ENCODE results near the gene ITPKB.

Gene ITPKB

DNA sequence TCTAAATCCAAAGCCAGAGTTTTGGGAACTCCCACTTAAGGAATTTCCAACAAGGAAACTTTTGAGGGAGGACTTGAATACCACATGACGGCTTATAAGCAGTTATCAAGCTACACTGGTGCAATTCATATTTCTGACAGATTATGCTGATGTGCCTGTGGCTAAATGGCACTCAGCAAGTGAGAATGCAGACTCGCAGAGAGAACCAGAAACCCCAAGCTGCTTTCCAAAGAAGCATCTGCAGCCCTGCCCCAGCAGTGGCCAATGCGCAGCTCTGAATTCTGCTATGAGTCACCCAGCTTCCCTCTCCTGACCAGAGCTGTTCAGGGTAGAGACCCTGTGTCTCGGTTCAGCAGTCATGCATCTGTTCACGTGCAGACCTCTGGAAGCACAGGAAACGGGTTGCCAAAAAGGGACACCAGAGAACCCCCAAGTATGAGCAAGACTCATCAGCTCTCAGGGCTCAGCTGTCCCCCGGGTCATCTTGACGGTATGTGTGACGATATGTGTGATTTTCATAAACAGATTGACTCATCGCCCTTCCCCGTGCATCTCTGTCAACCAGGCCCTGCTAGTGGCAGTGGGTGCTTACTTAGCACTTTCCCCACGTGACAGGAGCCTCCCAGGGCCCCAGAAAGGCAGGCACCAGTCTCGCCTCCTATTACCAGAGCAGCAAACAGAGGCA lies 76.3 kb downstream of the ITPKB start:
- H3K79me2 ChIP-seq (ENCODE audit: insufficient read depth, low read length), result no peaks in the 10 kb centered on the region
- TF ChIP-seq, protein P1, sequence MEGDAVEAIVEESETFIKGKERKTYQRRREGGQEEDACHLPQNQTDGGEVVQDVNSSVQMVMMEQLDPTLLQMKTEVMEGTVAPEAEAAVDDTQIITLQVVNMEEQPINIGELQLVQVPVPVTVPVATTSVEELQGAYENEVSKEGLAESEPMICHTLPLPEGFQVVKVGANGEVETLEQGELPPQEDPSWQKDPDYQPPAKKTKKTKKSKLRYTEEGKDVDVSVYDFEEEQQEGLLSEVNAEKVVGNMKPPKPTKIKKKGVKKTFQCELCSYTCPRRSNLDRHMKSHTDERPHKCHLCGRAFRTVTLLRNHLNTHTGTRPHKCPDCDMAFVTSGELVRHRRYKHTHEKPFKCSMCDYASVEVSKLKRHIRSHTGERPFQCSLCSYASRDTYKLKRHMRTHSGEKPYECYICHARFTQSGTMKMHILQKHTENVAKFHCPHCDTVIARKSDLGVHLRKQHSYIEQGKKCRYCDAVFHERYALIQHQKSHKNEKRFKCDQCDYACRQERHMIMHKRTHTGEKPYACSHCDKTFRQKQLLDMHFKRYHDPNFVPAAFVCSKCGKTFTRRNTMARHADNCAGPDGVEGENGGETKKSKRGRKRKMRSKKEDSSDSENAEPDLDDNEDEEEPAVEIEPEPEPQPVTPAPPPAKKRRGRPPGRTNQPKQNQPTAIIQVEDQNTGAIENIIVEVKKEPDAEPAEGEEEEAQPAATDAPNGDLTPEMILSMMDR (IDR thresholded peaks at IDR 0.05; ENCODE audit: low read length), result no peak
- no peak for TF ChIP-seq EZH2 (IDR thresholded peaks at IDR 0.05; ENCODE audit: borderline replicate concordance, low read length)
- H3K4me2 ChIP-seq (ENCODE audit: low read length), result peak overlapping the region; percentile 50
- peak overlapping the region; percentile 19 for H3K4me3 ChIP-seq (ENCODE audit: low read depth, low read length, poor library complexity, severe bottlenecking)
- H2AFZ ChIP-seq (ENCODE audit: low read length), result no peak overlapping the region
- no peak overlapping the region for H3K27ac ChIP-seq (ENCODE audit: low read depth, low read length, poor library complexity, severe bottlenecking)
- H3F3A ChIP-seq (ENCODE audit: insufficient read depth, low read length), result 0 out of 2 replicates have a peak, but pooled peaks cover 3% of the 10 kb centered on the region
- H3K9me3 ChIP-seq (ENCODE audit: low read length), result no peaks in the 10 kb centered on the region
- H3K9ac ChIP-seq (ENCODE audit: low read length), result peak overlapping the region; percentile 39; the same call in 1 of the 2 replicates
- H3K4me1 ChIP-seq (ENCODE audit: insufficient read depth, low read length, severe bottlenecking), result no peaks in the 10 kb centered on the region
- no peaks in the 10 kb centered on the region for H4K20me1 ChIP-seq (ENCODE audit: insufficient read depth, low read length)
- H3K36me3 ChIP-seq (ENCODE audit: insufficient read depth, low read length), result peaks cover 12% of the 10 kb centered on the region
- no peaks in the 10 kb centered on the region for H3K9me2 ChIP-seq (ENCODE audit: low read depth, low read length)
- no peaks in the 10 kb centered on the region for H3K27me3 ChIP-seq (ENCODE audit: insufficient read depth, low read length)

DNA sequence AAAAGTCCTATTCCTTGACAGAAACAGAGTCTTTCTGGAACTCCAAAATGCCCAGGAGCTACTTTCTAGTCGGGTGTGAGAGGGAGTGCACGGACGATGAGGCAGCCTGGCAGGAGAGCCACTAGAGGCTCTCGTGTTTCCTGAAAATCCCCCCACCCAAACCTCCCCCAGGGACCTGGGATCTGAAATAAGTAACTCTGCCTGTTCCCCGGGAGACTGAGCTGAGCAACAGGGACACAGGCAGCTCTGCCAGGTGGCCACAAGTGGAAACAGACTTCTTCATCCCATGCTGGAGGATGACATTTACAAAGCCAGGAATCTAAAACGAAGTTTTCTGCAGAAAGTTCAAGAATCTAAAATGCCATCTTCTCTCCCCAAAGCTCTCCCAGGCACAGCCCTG lies 77.1 kb downstream of the ITPKB start:
- Histone ChIP-seq H3K9ac (ENCODE audit: low read length) (peak overlapping the region; percentile 24; the same call in 1 of the 2 replicates), H4K20me1 (ENCODE audit: insufficient read depth, low read length) (no peaks in the 10 kb centered on the region), H3K9me3 (ENCODE audit: low read length) (no peaks in the 10 kb centered on the region), H3K4me1 (ENCODE audit: insufficient read depth, low read length, severe bottlenecking) (no peaks in the 10 kb centered on the region), H3K4me2 (ENCODE audit: low read length) (peak overlapping the region; percentile 35; the same call in 1 of the 2 replicates), H2AFZ (ENCODE audit: low read length) (no peak overlapping the region), H3K79me2 (ENCODE audit: insufficient read depth, low read length) (no peaks in the 10 kb centered on the region), H3K9me2 (ENCODE audit: low read depth, low read length) (no peaks in the 10 kb centered on the region), H3K4me3 (ENCODE audit: low read depth, low read length, poor library complexity, severe bottlenecking) (no peak overlapping the region), H3F3A (ENCODE audit: insufficient read depth, low read length) (peaks cover 3% of the 10 kb centered on the region; the same call in 1 of the 2 replicates), H3K27ac (ENCODE audit: low read depth, low read length, poor library complexity, severe bottlenecking) (no peak overlapping the region), H3K36me3 (ENCODE audit: insufficient read depth, low read length) (peaks cover 14% of the 10 kb centered on the region), H3K27me3 (ENCODE audit: insufficient read depth, low read length) (no peaks in the 10 kb centered on the region)
- TF ChIP-seq EZH2 (IDR thresholded peaks at IDR 0.05; ENCODE audit: borderline replicate concordance, low read length), result no peak
- TF ChIP-seq, protein P1 (IDR thresholded peaks at IDR 0.05; ENCODE audit: low read length), result no peak

DNA sequence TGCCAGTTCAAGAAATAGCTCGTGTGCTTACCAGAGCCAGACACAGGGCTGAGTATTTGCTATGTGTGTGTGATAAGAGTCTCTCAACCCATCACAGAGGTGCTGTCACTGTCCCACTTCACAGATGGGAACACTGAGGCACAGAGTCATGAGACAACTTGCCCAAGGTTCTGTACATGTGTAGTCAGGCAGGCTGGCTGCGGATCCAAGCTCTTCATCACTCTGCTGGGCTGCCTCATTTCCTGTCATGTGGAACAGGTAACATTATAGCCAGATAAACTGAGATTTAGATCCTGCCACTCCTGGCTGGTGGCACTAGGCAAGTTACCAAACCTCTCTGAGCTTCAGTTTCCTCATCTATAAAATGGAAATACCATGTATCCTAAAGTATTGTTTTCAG lies 77.8 kb downstream of the ITPKB start:
- no peaks in the 10 kb centered on the region for H3K4me1 ChIP-seq (ENCODE audit: insufficient read depth, low read length, severe bottlenecking)
- no peaks in the 10 kb centered on the region for H4K20me1 ChIP-seq (ENCODE audit: insufficient read depth, low read length)
- H3K36me3 ChIP-seq (ENCODE audit: insufficient read depth, low read length), result peaks cover 16% of the 10 kb centered on the region
- H3K9me2 ChIP-seq (ENCODE audit: low read depth, low read length), result no peaks in the 10 kb centered on the region
- peaks cover 3% of the 10 kb centered on the region; the same call in 1 of the 2 replicates for H3F3A ChIP-seq (ENCODE audit: insufficient read depth, low read length)
- H3K79me2 ChIP-seq (ENCODE audit: insufficient read depth, low read length), result no peaks in the 10 kb centered on the region
- no peak overlapping the region for H3K27ac ChIP-seq (ENCODE audit: low read depth, low read length, poor library complexity, severe bottlenecking)
- H3K9me3 ChIP-seq (ENCODE audit: low read length), result no peaks in the 10 kb centered on the region
- H3K27me3 ChIP-seq (ENCODE audit: insufficient read depth, low read length), result no peaks in the 10 kb centered on the region
- H3K4me3 ChIP-seq (ENCODE audit: low read depth, low read length, poor library complexity, severe bottlenecking), result peak overlapping the region; percentile 5
- TF ChIP-seq EZH2 (IDR thresholded peaks at IDR 0.05; ENCODE audit: borderline replicate concordance, low read length), result no peak
- TF ChIP-seq, protein P1 (IDR thresholded peaks at IDR 0.05; ENCODE audit: low read length), result no peak
- peak overlapping the region; percentile 28; the same call in 1 of the 2 replicates for H3K9ac ChIP-seq (ENCODE audit: low read length)
- H3K4me2 ChIP-seq (ENCODE audit: low read length), result peak overlapping the region; percentile 35; the same call in 1 of the 2 replicates
- no peak overlapping the region for H2AFZ ChIP-seq (ENCODE audit: low read length)
